H9 (cell line): Measurements from ENCODE around the gene CTIF. TPM values are rescaled to one million over a fixed set of nuclear protein-coding genes. Genes with fewer than 3 reads are reported as not detected.

ENCODE experiments used
- DNase-seq: peaks from one replicate; pipeline ENCODE4 v3.0.0-alpha.2; 2017
- H2AFZ ChIP-seq: one replicate; pipeline ENCODE4 v1.6.1; 2013; ENCODE audit warnings: mild to moderate bottlenecking, low read length, control low read depth, moderate library complexity
- H2AK5ac ChIP-seq: 2 replicates; pipeline ENCODE4 v1.6.1; 2013; ENCODE audit warnings: low read length, control low read depth, mixed read lengths; ENCODE audit not compliant: insufficient read length
- H2BK120ac ChIP-seq: one replicate; pipeline ENCODE4 v1.6.1; 2013; ENCODE audit warnings: low read depth, mild to moderate bottlenecking, low read length, control low read depth, inconsistent platforms; ENCODE audit not compliant: poor library complexity, severe bottlenecking
- H2BK12ac ChIP-seq: 2 replicates; pipeline ENCODE4 v1.6.1; 2013; ENCODE audit warnings: low read length, control low read depth, mixed read lengths, low read depth; ENCODE audit not compliant: insufficient read length
- H2BK15ac ChIP-seq: 2 replicates; pipeline ENCODE4 v1.6.1; 2013; ENCODE audit warnings: low read depth, low read length, control low read depth
- H2BK20ac ChIP-seq: one replicate; pipeline ENCODE4 v1.6.1; 2013; ENCODE audit warnings: low read depth, mild to moderate bottlenecking, low read length, control low read depth, inconsistent platforms; ENCODE audit not compliant: poor library complexity, severe bottlenecking
- H2BK5ac ChIP-seq: 2 replicates; pipeline ENCODE4 v1.6.1; 2013; ENCODE audit warnings: low read length, control low read depth, mixed read lengths; ENCODE audit not compliant: insufficient read length
- H3K14ac ChIP-seq: 2 replicates; pipeline ENCODE4 v1.6.1; 2013; ENCODE audit warnings: low read length, control low read depth; ENCODE audit not compliant: insufficient read depth
- H3K18ac ChIP-seq: 2 replicates; pipeline ENCODE4 v1.6.1; 2013; ENCODE audit warnings: low read depth, mild to moderate bottlenecking, mixed read lengths, low read length, control low read depth; ENCODE audit not compliant: insufficient read length
- H3K23ac ChIP-seq: 2 replicates; pipeline ENCODE4 v1.6.1; 2013; ENCODE audit warnings: low read length, control low read depth, mixed read lengths, low read depth; ENCODE audit not compliant: insufficient read length
- H3K23me2 ChIP-seq: 2 replicates; pipeline ENCODE4 v1.6.1; 2013; ENCODE audit warnings: low read depth, mild to moderate bottlenecking, mixed read lengths, low read length, control low read depth; ENCODE audit not compliant: insufficient read length, poor library complexity, severe bottlenecking
- H3K27ac ChIP-seq: 2 replicates; pipeline ENCODE4 v1.5.1; 2013; ENCODE audit warnings: low read length, control low read depth, mixed read lengths, low read depth; ENCODE audit not compliant: insufficient read length
- H3K27me3 ChIP-seq: 2 replicates; pipeline ENCODE4 v1.6.1; 2013; ENCODE audit warnings: low read length, control low read depth, inconsistent platforms; ENCODE audit not compliant: insufficient read depth
- H3K4ac ChIP-seq: 2 replicates; pipeline ENCODE4 v1.6.1; 2013; ENCODE audit warnings: low read depth, mild to moderate bottlenecking, control low read depth, inconsistent platforms, low read length, moderate library complexity
- H3K4me1 ChIP-seq: 2 replicates; pipeline ENCODE4 v1.6.1; 2013; ENCODE audit warnings: low read length, control low read depth, inconsistent platforms; ENCODE audit not compliant: insufficient read depth
- H3K4me2 ChIP-seq: 2 replicates; pipeline ENCODE4 v1.6.1; 2013; ENCODE audit warnings: low read length, control low read depth, mixed read lengths; ENCODE audit not compliant: insufficient read length, insufficient read depth
- H3K56ac ChIP-seq: 2 replicates; pipeline ENCODE4 v1.6.1; 2013; ENCODE audit warnings: low read depth, mild to moderate bottlenecking, mixed read lengths, low read length, control low read depth; ENCODE audit not compliant: insufficient read length
- H3K79me1 ChIP-seq: 2 replicates; pipeline ENCODE4 v1.6.1; 2013; ENCODE audit warnings: low read depth, mild to moderate bottlenecking, moderate library complexity, low read length, control low read depth, inconsistent platforms; ENCODE audit not compliant: insufficient read depth, poor library complexity, severe bottlenecking
- H3K79me2 ChIP-seq: 2 replicates; pipeline ENCODE4 v1.6.1; 2013; ENCODE audit warnings: low read length, control low read depth, inconsistent platforms; ENCODE audit not compliant: insufficient read depth
- H3K9ac ChIP-seq: 2 replicates; pipeline ENCODE4 v1.6.1; 2013; ENCODE audit warnings: low read length, control low read depth, mixed read lengths; ENCODE audit not compliant: insufficient read length; ENCODE audit errors: extremely low read depth
- H3K9me3 ChIP-seq: one replicate; pipeline ENCODE4 v1.6.1; 2013; ENCODE audit warnings: low read depth, low read length, inconsistent platforms; ENCODE audit not compliant: control insufficient read depth
- H3T11ph ChIP-seq: one replicate; pipeline ENCODE4 v1.6.1; 2013; ENCODE audit warnings: mild to moderate bottlenecking, low read length, control low read depth, inconsistent platforms
- H4K20me1 ChIP-seq: one replicate; pipeline ENCODE4 v1.6.1; 2013; ENCODE audit not compliant: control insufficient read depth, insufficient read length, insufficient read depth
- H4K5ac ChIP-seq: 2 replicates; pipeline ENCODE4 v1.6.1; 2013; ENCODE audit warnings: low read depth, mild to moderate bottlenecking, mixed read lengths, low read length, control low read depth; ENCODE audit not compliant: insufficient read length
- H4K8ac ChIP-seq: replicated peaks from 2 replicates; pipeline ENCODE4 v1.6.1; 2013; ENCODE audit warnings: low read length, control low read depth, mixed read lengths, low read depth; ENCODE audit not compliant: insufficient read length
- H4K91ac ChIP-seq: 2 replicates; pipeline ENCODE4 v1.6.1; 2013; ENCODE audit warnings: low read depth, mild to moderate bottlenecking, moderate library complexity, mixed read lengths, low read length, control low read depth; ENCODE audit not compliant: insufficient read length
- H3K27ac Mint-ChIP-seq, 3 experiments: 2 replicates in 2 of 3; 3 replicates in 1 of 3; pipeline ENCODE4 v1.8.0; 2020 to 2021; ENCODE audit warnings: mixed read lengths in 3 of 3, mild to moderate bottlenecking in 1 of 3, moderate library complexity in 1 of 3
- H3K27me3 Mint-ChIP-seq: 2 replicates; pipeline ENCODE4 v1.8.0; 2021; ENCODE audit warnings: low read depth, mild to moderate bottlenecking, moderate library complexity, mixed read lengths
- H3K36me3 Mint-ChIP-seq, 3 experiments: 2 replicates in 2 of 3; 3 replicates in 1 of 3; pipeline ENCODE4 v1.8.0; 2020 to 2021; ENCODE audit warnings: low read depth in 3 of 3, mixed read lengths in 3 of 3; ENCODE audit not compliant: insufficient read depth in 1 of 3
- H3K4me1 Mint-ChIP-seq, 2 experiments: 2 replicates each; pipeline ENCODE4 v1.8.0; 2020; ENCODE audit warnings: mixed read lengths in 2 of 2
- H3K4me3 Mint-ChIP-seq, 2 experiments: 2 replicates in 1 of 2; 3 replicates in 1 of 2; pipeline ENCODE4 v1.8.0; 2020 to 2021; ENCODE audit warnings: mild to moderate bottlenecking in 2 of 2, mixed read lengths in 2 of 2, moderate library complexity in 1 of 2
- H3K9me3 Mint-ChIP-seq, 2 experiments: 2 replicates in 1 of 2; 3 replicates in 1 of 2; pipeline ENCODE4 v1.8.0; 2020; ENCODE audit warnings: mild to moderate bottlenecking in 2 of 2, mixed read lengths in 2 of 2, moderate library complexity in 1 of 2
- CTCF ChIP-seq: fragments of 200-600 bp; sonication (generic); conservative IDR thresholded peaks from 3 replicates; pipeline ENCODE4 v1.8.0; 2021; ENCODE audit warnings: antibody characterized with exemption, mild to moderate bottlenecking
- WGBS: extraction: QIAGEN DNeasy Blood & Tissue Kit; methylation state at CpG from one replicate; pipeline ENCODE4 v1.1.7; 2013; ENCODE audit warnings: missing lambda C conversion rate, low lambda C conversion rate, mixed read lengths; ENCODE audit not compliant: insufficient read length; ENCODE audit errors: extremely low coverage; 5-methylcytosine and 5-hydroxymethylcytosine counted together
- total RNA-seq: library from RNA; stranded (reverse); gene quantifications from 2 replicates; pipeline ENCODE4 v1.2.1, GENCODE V29; 2021

CTIF gene
- total RNA-seq, 1 experiment from 2014 or later = 15.8 TPM

GRCh38 chr18:48539406-48540250 lies 797 bp downstream of the CTIF start:
- H3K14ac ChIP-seq = peak overlapping the region; percentile 27; the same call in 1 of the 2 replicates
- no peaks in the 10 kb centered on the region for H3K9me3 ChIP-seq
- Mint-ChIP-seq H3K27me3 (peaks cover 48% of the 10 kb centered on the region), H3K4me1 (peaks cover 38 to 42% of the 10 kb centered on the region in 2 experiments), H3K27ac (no peak overlapping the region), H3K9me3 (no peaks in the 10 kb centered on the region), H3K36me3 (peaks cover 0 to 3% (median 0%) of the 10 kb centered on the region in 3 experiments; a peak in 2 of 7 replicates), H3K4me3 (peak overlapping the region; percentile 77 to 91)
- no peaks in the 10 kb centered on the region for H4K20me1 ChIP-seq
- no peak overlapping the region for H3K27ac ChIP-seq
- H3K9ac ChIP-seq = no peak overlapping the region
- no peak for TF ChIP-seq CTCF
- no peak overlapping the region for H3K56ac ChIP-seq
- no peaks in the 10 kb centered on the region for H3K27me3 ChIP-seq
- peak overlapping the region; percentile 44 for H3K4me2 ChIP-seq
- peak; percentile 50 for DNase-seq
- no peak overlapping the region for H2AFZ ChIP-seq
- no peaks in the 10 kb centered on the region for H3K79me2 ChIP-seq
- no peak overlapping the region for H3K18ac ChIP-seq
- H2BK20ac ChIP-seq = no peak overlapping the region
- no peak overlapping the region for H2BK12ac ChIP-seq
- no CpG with 5 or more reads among the region's 70 CpGs for WGBS
- H4K8ac ChIP-seq = no peak overlapping the region
- no peak overlapping the region for H2BK120ac ChIP-seq
- H2BK15ac ChIP-seq = no peak overlapping the region
- no peak overlapping the region for H3K23ac ChIP-seq
- H3K4ac ChIP-seq = no peak overlapping the region
- no peak overlapping the region for H4K91ac ChIP-seq
- H3K79me1 ChIP-seq = peaks cover 4% of the 10 kb centered on the region
- H3K4me1 ChIP-seq = peaks cover 17% of the 10 kb centered on the region; the same call in 1 of the 2 replicates
- peaks cover 23% of the 10 kb centered on the region for H3K23me2 ChIP-seq
- no peak overlapping the region for H4K5ac ChIP-seq
- H3T11ph ChIP-seq = no peak overlapping the region
- no peak overlapping the region for H2BK5ac ChIP-seq
- no peak overlapping the region for H2AK5ac ChIP-seq
